Mesenteric fat pad (tissue), 1 donor: ENCODE measurements around the gene HDDC2. TPM values are rescaled to one million over a fixed set of nuclear protein-coding genes. Genes with fewer than 3 reads are reported as not detected.

ENCODE experiments used
- DNase-seq: peaks from one replicate; pipeline ENCODE4 v3.0.0-alpha.2; 2020; ENCODE audit warnings: low spot score
- total RNA-seq: library from RNA; stranded (reverse); fragmentation: NEBNext Ultra II Directional; extraction: Animal tissue kit (Norgen Biotek cat#: 25700); gene quantifications from one replicate; pipeline ENCODE4 v1.2.1, GENCODE V29; 2021
- donor health status: DM: yes; HTN: yes; CAD: no.

HDDC2 gene
- total RNA-seq, 1 donor from 2014 or later = 53.9 TPM

- no peak for DNase-seq
Measured at GRCh38 chr6:125245109-125245508, 56.7 kb downstream of the HDDC2 start.

- DNase-seq = no peak
Measured at GRCh38 chr6:125237764-125238163, 64.0 kb downstream of the HDDC2 start.

- DNase-seq = no peak
Measured at GRCh38 chr6:125236536-125237327, 65.0 kb downstream of the HDDC2 start.

GRCh38 chr6:125233202-125233601, 68.6 kb downstream of the HDDC2 start:
- no peak for DNase-seq

GRCh38 chr6:125232466-125232865, 69.3 kb downstream of the HDDC2 start:
- no peak for DNase-seq

GRCh38 chr6:125231574-125232343, 70.0 kb downstream of the HDDC2 start:
- DNase-seq = no peak

GRCh38 chr6:125231133-125231532, 70.6 kb downstream of the HDDC2 start:
- DNase-seq = no peak

GRCh38 chr6:125230674-125231073, 71.1 kb downstream of the HDDC2 start:
- no peak for DNase-seq

GRCh38 chr6:125228981-125229479, 72.7 kb downstream of the HDDC2 start:
- DNase-seq = no peak

GRCh38 chr6:125227244-125227643, 74.5 kb downstream of the HDDC2 start:
- no peak for DNase-seq

Other genes starting within 250 kb of the HDDC2 start
- 24.6 TPM for gene TPD52L1, start 148.2 kb downstream of the HDDC2 start, total RNA-seq